Heart left ventricle (tissue), 16 donors: Measurements from ENCODE around the gene NAALADL2. TPM values are rescaled to one million over a fixed set of nuclear protein-coding genes. Genes with fewer than 3 reads are reported as not detected.

Source experiments
- ATAC-seq, 4 donors: fragments of 200-7000 bp; cut with Tn5 transposase; one replicate each; pipeline ENCODE4 v1.9.1; 2020 to 2022; ENCODE audit warnings: moderate library complexity in 4 of 4, mild to moderate bottlenecking in 3 of 4, moderate number of reproducible peaks in 1 of 4
- DNase-seq, 5 donors: peaks; one replicate each; pipeline ENCODE4 v3.0.0-alpha.2; 2020
- H3K27ac ChIP-seq, 12 donors: fragments of 200-600 bp; sonication (generic) in 4 of 12; one replicate each; pipeline versions ENCODE4 v1.5.0 to v1.8.0; 2016 to 2022; ENCODE audit warnings: mild to moderate bottlenecking in 2 of 12
- H3K27me3 ChIP-seq, 9 donors: fragments of 200-600 bp; sonication (generic) in 2 of 9; one replicate each; pipeline versions ENCODE4 v1.5.1 to v1.8.0; 2016 to 2022; ENCODE audit warnings: mild to moderate bottlenecking in 3 of 9
- H3K36me3 ChIP-seq, 9 donors: fragments of 200-600 bp; sonication (generic) in 2 of 9; one replicate each; pipeline versions ENCODE4 v1.5.0 to v1.8.0; 2018 to 2022; ENCODE audit warnings: mild to moderate bottlenecking in 2 of 9
- H3K4me1 ChIP-seq, 12 donors: fragments of 200-600 bp; sonication (generic) in 4 of 12; one replicate each; pipeline versions ENCODE4 v1.5.0 to v1.8.0; 2016 to 2022; ENCODE audit warnings: mild to moderate bottlenecking in 3 of 12
- H3K4me3 ChIP-seq, 12 donors: fragments of 200-600 bp; sonication (generic) in 4 of 12; one replicate each; pipeline versions ENCODE4 v1.5.0 to v1.8.0; 2017 to 2022; ENCODE audit warnings: mild to moderate bottlenecking in 9 of 12, moderate library complexity in 4 of 12
- H3K9me3 ChIP-seq, 12 donors: fragments of 200-600 bp; sonication (generic) in 4 of 12; one replicate each; pipeline versions ENCODE4 v1.5.0 to v1.8.0; 2016 to 2022; ENCODE audit warnings: mild to moderate bottlenecking in 1 of 12
- POLR2A ChIP-seq, 2 donors: fragments of 450-650 bp; IDR thresholded peaks; one replicate each; pipeline ENCODE4 v1.6.1; 2017; ENCODE audit warnings: antibody characterized with exemption in 2 of 2, mild to moderate bottlenecking in 2 of 2, moderate library complexity in 2 of 2
- WGBS, 4 donors: extraction: QIAGEN DNeasy Blood & Tissue Kit in 2 of 4; methylation state at CpG; one replicate each; pipeline versions ENCODE4 v1.1.5 to v1.1.7; 2013 to 2018; 5-methylcytosine and 5-hydroxymethylcytosine counted together
- intact Hi-C, 10 donors: fragments of 100-400 bp; cut with DNase I; formaldehyde crosslinking; loops; one replicate each; pipeline versions ENCODE4 v1.11.1 to v1.14.2; 2022
- polyA plus RNA-seq, 2 donors: library from polyadenylated mRNA; stranded (reverse); fragments of 200-250 nt; gene quantifications; one replicate each; pipeline ENCODE4 v1.2.3, GENCODE V29; 2013
- total RNA-seq, 9 donors: library from RNA; depleted of rRNA in 2 of 9; stranded (reverse); fragments of >200 nt in 2 of 9; fragmentation: NEBNext Ultra II Directional in 3 of 9; extraction: Animal tissue kit (Norgen Biotek cat#: 25700) in 3 of 9; gene quantifications; one replicate each; pipeline versions ENCODE4 v1.1.0 to v1.2.4, GENCODE V29; 2016 to 2023
- TF ChIP-seq, protein P1 (sequence below), 12 donors: fragments of 200-600 bp; sonication (generic) in 4 of 12; IDR thresholded peaks; one replicate each; pipeline versions ENCODE4 v1.5.0 to v1.8.0; 2018 to 2022; ENCODE audit warnings: antibody characterized with exemption in 12 of 12, mild to moderate bottlenecking in 5 of 12
- donor health status: ischemic (EF 13 %, LVEDD 7.1; RV severe dilation, severe dysfunction).
- donor health status: healthy with polysubstance abuse.
- donor health status: DM: no; HTN: yes; CAD: no.
- donor health status: DM: no; HTN: no; CAD: no.
- donor health status: ischemic (EF 25% LVEDD 6.9; RV normal size, moderate dysfunction).
- donor health status: ischemic (EF 25% LVEDD 5.7; RV mildly dilated, moderate dysfunction).
- donor health status: healthy.
- donor health status: DM: yes; HTN: yes; CAD: no.
- donor health status: ischemic (EF 35%, LVEDD 5.7; RV mildly dilated, moderate dysfunction).
- donor health status: nonischemic (EF 11% LVEDD 7.7; RV severe dilation, severe dysfunction).
- donor health status: DM: yes; HTN: yes; CAD: no.
- donor health status: PGD.
- donor health status: ischemic (EF 29% LVEDD 5.4; RV normal size, mild dysfunction).
- donor health status: nonischemic (EF 23%, LVEDD 6.1; RV moderate dilation, normal function).

Gene NAALADL2
- total and polyA plus RNA-seq, 11 donors = 0.23 to 8.5 (median 3.0) TPM

DNA sequence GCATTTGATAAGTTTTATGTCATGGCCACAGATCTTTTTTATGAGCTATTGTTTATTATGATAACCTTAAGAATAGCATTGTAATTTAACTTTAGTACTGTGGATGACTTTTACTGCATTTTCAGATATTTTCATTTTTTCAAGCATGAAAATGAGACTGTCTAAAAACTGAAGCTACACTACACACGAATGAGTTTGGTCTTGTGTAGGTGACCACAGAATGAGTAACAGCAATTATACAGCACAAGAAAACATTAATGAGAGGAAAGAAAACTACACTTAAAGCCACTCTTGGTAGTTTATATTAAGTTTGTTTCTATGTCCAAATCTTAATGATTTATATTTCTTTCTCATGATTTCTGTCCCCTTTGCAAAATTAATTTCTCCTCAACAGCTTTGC lies 809.2 kb downstream of the NAALADL2 start:
- no peak for ATAC-seq
- WGBS, 4 donors = 68 to 83% (median 76%) methylated on average over 1 of the region's 1 CpG
- TF ChIP-seq, protein P1, sequence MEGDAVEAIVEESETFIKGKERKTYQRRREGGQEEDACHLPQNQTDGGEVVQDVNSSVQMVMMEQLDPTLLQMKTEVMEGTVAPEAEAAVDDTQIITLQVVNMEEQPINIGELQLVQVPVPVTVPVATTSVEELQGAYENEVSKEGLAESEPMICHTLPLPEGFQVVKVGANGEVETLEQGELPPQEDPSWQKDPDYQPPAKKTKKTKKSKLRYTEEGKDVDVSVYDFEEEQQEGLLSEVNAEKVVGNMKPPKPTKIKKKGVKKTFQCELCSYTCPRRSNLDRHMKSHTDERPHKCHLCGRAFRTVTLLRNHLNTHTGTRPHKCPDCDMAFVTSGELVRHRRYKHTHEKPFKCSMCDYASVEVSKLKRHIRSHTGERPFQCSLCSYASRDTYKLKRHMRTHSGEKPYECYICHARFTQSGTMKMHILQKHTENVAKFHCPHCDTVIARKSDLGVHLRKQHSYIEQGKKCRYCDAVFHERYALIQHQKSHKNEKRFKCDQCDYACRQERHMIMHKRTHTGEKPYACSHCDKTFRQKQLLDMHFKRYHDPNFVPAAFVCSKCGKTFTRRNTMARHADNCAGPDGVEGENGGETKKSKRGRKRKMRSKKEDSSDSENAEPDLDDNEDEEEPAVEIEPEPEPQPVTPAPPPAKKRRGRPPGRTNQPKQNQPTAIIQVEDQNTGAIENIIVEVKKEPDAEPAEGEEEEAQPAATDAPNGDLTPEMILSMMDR (IDR thresholded peaks at IDR 0.05) = no peak
- no peak for TF ChIP-seq POLR2A (IDR thresholded peaks at IDR 0.05)

DNA sequence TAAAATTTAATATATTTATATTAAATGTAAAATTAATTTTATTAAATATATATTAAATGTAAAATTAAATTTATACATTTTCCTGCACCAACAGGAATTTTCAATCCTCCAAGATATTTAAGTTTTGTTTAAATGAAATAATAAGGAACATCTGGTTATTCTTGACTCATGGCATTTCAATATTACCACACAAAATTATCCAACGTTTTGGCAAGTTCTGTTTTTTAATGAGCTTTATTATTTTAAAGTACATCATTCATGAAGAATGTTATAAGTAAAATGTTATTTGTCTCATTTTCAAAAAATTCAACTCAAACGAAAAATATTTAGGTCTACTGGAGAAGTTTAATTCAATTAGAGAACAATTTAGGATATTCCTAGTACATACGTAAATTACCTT lies 811.4 kb downstream of the NAALADL2 start:
- DNase-seq (no peak), ATAC-seq (no peak)
- TF ChIP-seq POLR2A (IDR thresholded peaks at IDR 0.05) = no peak
- TF ChIP-seq, protein P1 (IDR thresholded peaks at IDR 0.05) = no peak
- intact Hi-C loops = no loop called here
- 82 to 84% (median 83%) methylated on average over 3 of the region's 3 CpGs for WGBS, 4 donors
- Histone ChIP-seq H3K36me3 (no peaks in the 10 kb centered on the region), H3K4me1 (no peaks in the 10 kb centered on the region), H3K27ac (no peak overlapping the region), H3K4me3 (no peak overlapping the region), H3K9me3 (peaks cover 0 to 2% (median 0%) of the 10 kb centered on the region in 12 donors), H3K27me3 (no peaks in the 10 kb centered on the region)

More for the DNA sequence above, 809.2 kb downstream of the NAALADL2 start:
- no peak for DNase-seq
- H3K4me3 ChIP-seq = no peak overlapping the region
- H3K27ac ChIP-seq = no peak overlapping the region
- H3K27me3 ChIP-seq = no peaks in the 10 kb centered on the region
- no peaks in the 10 kb centered on the region for H3K36me3 ChIP-seq
- intact Hi-C loops = no loop called here
- H3K9me3 ChIP-seq = peaks cover 0 to 2% (median 0%) of the 10 kb centered on the region in 12 donors
- H3K4me1 ChIP-seq = no peaks in the 10 kb centered on the region

DNA sequence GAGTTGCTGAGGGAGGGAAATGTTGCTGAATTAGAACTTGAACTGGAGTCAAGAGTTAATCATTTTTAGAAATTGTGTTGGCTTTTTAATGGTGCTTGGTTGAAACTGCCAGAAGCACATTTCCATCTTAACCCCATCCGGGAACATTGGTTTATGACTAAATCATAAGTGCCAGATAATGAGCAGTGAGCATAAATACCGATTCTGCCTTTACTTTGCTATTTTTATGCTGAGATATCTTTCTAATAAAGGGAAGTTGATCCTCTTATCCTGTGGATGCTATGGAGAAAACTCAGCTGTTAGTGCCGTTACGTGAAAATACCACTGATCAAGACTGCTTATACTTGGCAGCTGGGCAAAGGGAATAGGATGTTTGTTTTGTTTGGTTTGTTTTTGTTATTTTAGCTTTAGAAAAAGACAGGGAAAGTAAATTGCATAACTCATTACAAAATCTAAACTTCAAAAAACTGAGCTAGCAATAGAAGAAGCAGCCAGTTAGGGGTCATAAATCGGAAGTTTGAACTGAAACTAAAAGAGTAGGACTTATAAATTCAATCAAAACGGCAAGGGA lies 813.1 kb downstream of the NAALADL2 start:
- Histone ChIP-seq H3K9me3 (no peaks in the 10 kb centered on the region), H3K4me1 (no peaks in the 10 kb centered on the region), H3K4me3 (peak overlapping the region in 10 of 12 donors; percentile 8 to 49 (median 37)), H3K36me3 (no peaks in the 10 kb centered on the region), H3K27me3 (no peaks in the 10 kb centered on the region), H3K27ac (peak overlapping the region in 1 of 12 donors; percentile 1)
- TF ChIP-seq, protein P1 (IDR thresholded peaks at IDR 0.05) = no peak
- no peak for TF ChIP-seq POLR2A (IDR thresholded peaks at IDR 0.05)
- intact Hi-C loops = no loop called here
- ATAC-seq (peak in 1 of 4 donors; percentile 16), DNase-seq (no peak)
- 34 to 48% (median 39%) methylated on average over 6 of the region's 6 CpGs for WGBS, 4 donors

DNA sequence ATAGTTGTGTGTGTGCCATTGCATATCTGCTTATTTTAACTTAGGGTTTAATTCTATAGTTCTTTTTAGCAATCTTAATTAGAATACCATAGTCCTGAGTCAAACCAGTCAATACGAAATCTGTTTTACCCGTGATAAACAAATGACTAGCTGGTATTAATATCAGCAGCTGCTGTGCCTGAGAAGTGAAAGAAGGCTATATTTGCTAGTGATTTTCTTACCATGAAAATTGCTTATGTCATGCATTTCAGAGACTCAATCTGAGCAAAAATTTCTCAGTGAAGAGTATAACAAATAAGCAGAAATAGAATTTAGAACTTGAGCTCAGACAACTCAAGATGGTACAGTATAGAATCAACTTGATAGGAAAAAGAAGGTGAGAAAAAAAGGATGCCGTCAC lies 820.4 kb downstream of the NAALADL2 start:
- H3K27me3 ChIP-seq = no peaks in the 10 kb centered on the region
- intact Hi-C loops = no loop called here
- no peak for ATAC-seq
- no peak for DNase-seq
- 82 to 86% (median 83%) methylated on average over 3 of the region's 3 CpGs for WGBS, 4 donors
- TF ChIP-seq, protein P1 (IDR thresholded peaks at IDR 0.05) = no peak
- TF ChIP-seq POLR2A (IDR thresholded peaks at IDR 0.05) = no peak
- H3K4me1 ChIP-seq = no peaks in the 10 kb centered on the region
- peaks cover 0 to 31% (median 8%) of the 10 kb centered on the region in 12 donors for H3K9me3 ChIP-seq
- no peak overlapping the region for H3K27ac ChIP-seq
- H3K36me3 ChIP-seq = no peaks in the 10 kb centered on the region
- H3K4me3 ChIP-seq = no peak overlapping the region
